ENCODE data around the gene TOMM6. TPM values are rescaled to one million over a fixed set of nuclear protein-coding genes. Genes with fewer than 3 reads are reported as not detected.

The TOMM6 gene
- total RNA-seq, 1 experiment from 2014 or later, result 239 TPM

GRCh38 chr6:41758641-41759035 is 28.9 kb upstream of the TOMM6 start:
- Histone ChIP-seq H3K4ac (ENCODE audit: low read depth, low read length) (no peak overlapping the region), H2BK15ac (ENCODE audit: low read depth, low read length) (no peak overlapping the region), H3K27ac (ENCODE audit: insufficient read length, low read depth, low read length) (no peak overlapping the region), H3K79me2 (ENCODE audit: insufficient read depth, low read length) (no peaks in the 10 kb centered on the region), H3K56ac (ENCODE audit: insufficient read length, low read depth, low read length) (no peak overlapping the region), H4K8ac (replicated peaks; ENCODE audit: insufficient read length, low read depth, low read length) (no peak overlapping the region), H3K9me3 (ENCODE audit: control insufficient read depth, low read depth, low read length) (no peaks in the 10 kb centered on the region), H3K18ac (ENCODE audit: insufficient read length, low read depth, low read length) (no peak overlapping the region), H3K14ac (ENCODE audit: insufficient read depth, low read length) (no peak overlapping the region), H3K4me2 (ENCODE audit: insufficient read depth, insufficient read length, low read length) (no peak overlapping the region), H2AK5ac (ENCODE audit: insufficient read length, low read length) (no peak overlapping the region), H3K27me3 (ENCODE audit: insufficient read depth, low read length) (no peaks in the 10 kb centered on the region), H3K4me1 (ENCODE audit: insufficient read depth, low read length) (no peaks in the 10 kb centered on the region), H2BK20ac (ENCODE audit: low read depth, low read length, poor library complexity, severe bottlenecking) (no peak overlapping the region), H3K23ac (ENCODE audit: insufficient read length, low read depth, low read length) (no peak overlapping the region), H4K91ac (ENCODE audit: insufficient read length, low read depth, low read length) (no peak overlapping the region), H2AFZ (ENCODE audit: low read length) (no peak overlapping the region), H4K5ac (ENCODE audit: insufficient read length, low read depth, low read length) (no peak overlapping the region), H2BK12ac (ENCODE audit: insufficient read length, low read depth, low read length) (no peak overlapping the region), H3T11ph (ENCODE audit: low read length) (no peak overlapping the region), H3K23me2 (ENCODE audit: insufficient read length, low read depth, low read length, poor library complexity, severe bottlenecking) (no peaks in the 10 kb centered on the region), H4K20me1 (ENCODE audit: control insufficient read depth, insufficient read depth, insufficient read length) (no peaks in the 10 kb centered on the region), H3K79me1 (ENCODE audit: insufficient read depth, low read depth, low read length, poor library complexity, severe bottlenecking) (no peaks in the 10 kb centered on the region), H2BK5ac (ENCODE audit: insufficient read length, low read length) (no peak overlapping the region), H3K9ac (ENCODE audit: extremely low read depth, insufficient read length, low read length) (no peak overlapping the region), H2BK120ac (ENCODE audit: low read depth, low read length, poor library complexity, severe bottlenecking) (no peak overlapping the region)
- TF ChIP-seq CTCF (conservative IDR thresholded peaks at IDR 0.05), result no peak
- H3K4me3 Mint-ChIP-seq, result no peak overlapping the region
- peaks cover 5 to 9% of the 10 kb centered on the region in 2 experiments; a peak in 3 of 4 replicates for H3K4me1 Mint-ChIP-seq
- no CpG with 5 or more reads among the region's 6 CpGs for WGBS (ENCODE audit: extremely low coverage, insufficient read length, low lambda C conversion rate)
- DNase-seq, result no peak
- no peaks in the 10 kb centered on the region for H3K9me3 Mint-ChIP-seq
- peak overlapping the region in 1 of 3 experiments; percentile 31; a peak in 1 of 7 replicates for H3K27ac Mint-ChIP-seq
- H3K27me3 Mint-ChIP-seq (ENCODE audit: low read depth), result peaks cover 19% of the 10 kb centered on the region
- H3K36me3 Mint-ChIP-seq (ENCODE audit: insufficient read depth in 1 of 3, low read depth in 3 of 3), result no peaks in the 10 kb centered on the region
